Panc1 (cell line): ENCODE measurements around the gene PDGFD. TPM values are rescaled to one million over a fixed set of nuclear protein-coding genes. Genes with fewer than 3 reads are reported as not detected.

Experiments
- ATAC-seq: fragments of 200-7000 bp; cut with Tn5 transposase; 2 replicates; pipeline ENCODE4 v1.9.1; 2020; ENCODE audit warnings: mild to moderate bottlenecking, moderate library complexity
- BruUV-seq: library from RNA; stranded (reverse); fragments of 400-500 nt; replicated peaks from 2 replicates; lab custom pipeline; 2021; lab: Mats Ljungman, UMichigan
- CTCF ChIA-PET: fragments of 300-600 bp; sonication (Branson Sonifier 250); formaldehyde crosslinking; loops from one replicate; lab custom pipeline; 2022; ENCODE audit warnings: antibody characterized with exemption; lab: Charles Lee
- POLR2A ChIA-PET: fragments of 300-600 bp; sonication (Branson Sonifier 250); formaldehyde crosslinking; loops from one replicate; lab custom pipeline; 2022; ENCODE audit warnings: antibody characterized with exemption; lab: Charles Lee
- DNase-seq: peaks from one replicate; pipeline ENCODE4 v3.0.0-alpha.2; 2010; ENCODE audit warnings: low read depth, low spot score
- H3K27ac ChIP-seq: 2 replicates; pipeline ENCODE4 v1.5.1; 2011; ENCODE audit warnings: mild to moderate bottlenecking, low read length, inconsistent platforms
- H3K27me3 ChIP-seq: fragments of 200-500 bp; sonication (Bioruptor generic); 2 replicates; pipeline ENCODE4 v1.6.0; 2014; ENCODE audit warnings: low read length, inconsistent platforms; ENCODE audit not compliant: control insufficient read depth, insufficient read depth
- H3K36me3 ChIP-seq: fragments of 200-500 bp; sonication (Bioruptor generic); 2 replicates; pipeline ENCODE4 v1.5.1; 2014; ENCODE audit warnings: inconsistent platforms, mild to moderate bottlenecking, low read length, moderate library complexity; ENCODE audit not compliant: control insufficient read depth, insufficient read depth
- H3K4me1 ChIP-seq: 2 replicates; pipeline ENCODE4 v1.5.1; 2011; ENCODE audit warnings: inconsistent platforms, mild to moderate bottlenecking, low read length, moderate library complexity; ENCODE audit not compliant: control insufficient read depth, insufficient read depth
- H3K4me3 ChIP-seq, 2 experiments: 2 replicates each; pipeline ENCODE4 v1.5.1; 2011 to 2012; ENCODE audit warnings: low read depth in 2 of 2, low read length in 2 of 2, mild to moderate bottlenecking in 2 of 2, inconsistent platforms in 1 of 2, moderate library complexity in 1 of 2
- H3K9me3 ChIP-seq: fragments of 200-500 bp; sonication (Bioruptor generic); 2 replicates; pipeline ENCODE4 v1.5.1; 2014; ENCODE audit warnings: low read depth, mild to moderate bottlenecking, inconsistent platforms, low read length, moderate library complexity; ENCODE audit not compliant: control insufficient read depth, insufficient read depth
- POLR2AphosphoS5 ChIP-seq: IDR thresholded peaks from 2 replicates; pipeline ENCODE4 v1.6.1; 2012; ENCODE audit warnings: mild to moderate bottlenecking, low read depth, low read length, moderate library complexity
- SIN3A ChIP-seq: IDR thresholded peaks from 2 replicates; pipeline ENCODE4 v1.6.1; 2012; ENCODE audit warnings: low read depth, mild to moderate bottlenecking, low read length, moderate library complexity, borderline replicate concordance; ENCODE audit not compliant: insufficient read depth
- TCF7L2 ChIP-seq: IDR thresholded peaks from 2 replicates; pipeline ENCODE4 v1.6.1; 2011; ENCODE audit warnings: mild to moderate bottlenecking, low read depth, low read length, inconsistent platforms
- in situ Hi-C: cut with HindIII; loops from 2 replicates; pipeline ENCODE4 v1.10.0; 2016; ENCODE audit warnings: low sequenced_read_pairs, low pct_unique_long_range_greater_than_20kb
- intact Hi-C: fragments of 100-400 bp; cut with micrococcal nuclease; formaldehyde crosslinking; loops from one replicate; pipeline ENCODE4 v1.10.0; 2022; ENCODE audit not compliant: unreplicated experiment
- total RNA-seq: library from RNA; stranded (reverse); gene quantifications from one replicate; pipeline ENCODE4 v1.2.1, GENCODE V29; 2021; ENCODE audit not compliant: unreplicated experiment
- TF ChIP-seq, protein P1 (sequence below), 2 experiments: IDR thresholded peaks; 2 replicates each; pipeline ENCODE4 v1.6.1; 2011 to 2012; ENCODE audit warnings: low read depth in 2 of 2, control low read depth in 1 of 2, low read length in 1 of 2, mild to moderate bottlenecking in 1 of 2, moderate library complexity in 1 of 2; ENCODE audit not compliant: insufficient read depth in 1 of 2
- TF ChIP-seq, protein P2 (sequence below): fragments of 450-650 bp; IDR thresholded peaks from 2 replicates; pipeline ENCODE4 v1.5.1; 2017; ENCODE audit warnings: mild to moderate bottlenecking

The PDGFD gene
- total RNA-seq, 1 experiment from 2014 or later = 1.3 TPM

DNA sequence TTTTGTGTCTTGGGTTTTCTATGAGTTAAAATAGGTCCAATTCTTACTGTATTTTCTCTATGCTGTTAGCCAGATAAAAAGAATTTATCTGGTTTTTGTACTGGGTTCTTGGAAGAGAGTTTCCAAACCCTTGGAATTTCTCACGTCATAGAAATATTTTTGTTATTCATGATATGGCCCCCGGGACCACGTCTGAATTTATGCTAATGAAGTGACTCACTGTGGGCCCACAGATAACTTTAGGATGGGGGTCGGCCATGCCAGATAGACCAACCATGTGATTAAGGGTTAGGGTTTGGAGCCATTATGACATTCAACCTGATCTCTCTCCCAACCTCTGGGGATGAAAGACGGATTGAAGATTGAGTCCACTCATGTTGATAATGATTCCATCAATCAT, 163.1 kb downstream of the PDGFD start:
- H3K4me1 ChIP-seq = no peaks in the 10 kb centered on the region
- CTCF ChIA-PET = no interaction called here
- intact Hi-C loops = no loop called here

DNA sequence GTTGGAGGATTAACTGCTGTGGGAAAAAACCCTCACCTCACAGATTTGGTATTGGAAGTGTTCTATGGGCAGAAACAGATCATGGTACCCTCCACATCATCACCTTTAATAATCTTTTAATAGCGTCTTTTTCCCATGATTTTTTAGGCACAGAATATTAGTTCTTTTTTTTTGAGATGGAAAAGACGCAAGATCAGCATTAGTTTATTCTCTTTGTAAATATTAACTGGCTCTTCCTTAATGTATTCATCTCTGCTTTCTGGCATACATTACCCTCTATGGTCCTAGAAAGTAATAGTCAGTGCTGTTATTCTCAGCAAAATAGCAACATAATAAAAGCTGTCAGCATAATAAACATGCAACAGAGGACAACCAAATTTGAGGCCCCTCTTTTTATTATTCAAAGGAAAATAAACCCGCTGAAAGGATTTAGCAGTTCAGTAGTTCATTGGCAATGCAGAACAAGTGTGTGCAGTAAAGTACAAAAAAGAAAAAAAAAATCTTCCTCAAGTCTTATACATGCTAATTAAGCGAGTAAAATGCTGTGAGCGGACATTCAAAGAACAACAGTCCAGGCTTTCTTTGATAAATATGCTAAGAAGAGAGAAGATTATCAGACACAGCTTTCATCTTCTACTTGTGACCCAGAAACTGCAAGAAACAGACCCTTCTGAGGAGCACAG, 165.0 kb downstream of the PDGFD start:
- H3K36me3 ChIP-seq = no peaks in the 10 kb centered on the region
- BruUV-seq = no TSS peak

More for the DNA sequence above, 163.1 kb downstream of the PDGFD start:
- no peaks in the 10 kb centered on the region for H3K9me3 ChIP-seq
- BruUV-seq = no TSS peak
- POLR2A ChIA-PET = no interaction called here
- H3K27ac ChIP-seq = no peak overlapping the region
- no peak for TF ChIP-seq POLR2AphosphoS5
- no peak for TF ChIP-seq TCF7L2
- TF ChIP-seq, protein P1, sequence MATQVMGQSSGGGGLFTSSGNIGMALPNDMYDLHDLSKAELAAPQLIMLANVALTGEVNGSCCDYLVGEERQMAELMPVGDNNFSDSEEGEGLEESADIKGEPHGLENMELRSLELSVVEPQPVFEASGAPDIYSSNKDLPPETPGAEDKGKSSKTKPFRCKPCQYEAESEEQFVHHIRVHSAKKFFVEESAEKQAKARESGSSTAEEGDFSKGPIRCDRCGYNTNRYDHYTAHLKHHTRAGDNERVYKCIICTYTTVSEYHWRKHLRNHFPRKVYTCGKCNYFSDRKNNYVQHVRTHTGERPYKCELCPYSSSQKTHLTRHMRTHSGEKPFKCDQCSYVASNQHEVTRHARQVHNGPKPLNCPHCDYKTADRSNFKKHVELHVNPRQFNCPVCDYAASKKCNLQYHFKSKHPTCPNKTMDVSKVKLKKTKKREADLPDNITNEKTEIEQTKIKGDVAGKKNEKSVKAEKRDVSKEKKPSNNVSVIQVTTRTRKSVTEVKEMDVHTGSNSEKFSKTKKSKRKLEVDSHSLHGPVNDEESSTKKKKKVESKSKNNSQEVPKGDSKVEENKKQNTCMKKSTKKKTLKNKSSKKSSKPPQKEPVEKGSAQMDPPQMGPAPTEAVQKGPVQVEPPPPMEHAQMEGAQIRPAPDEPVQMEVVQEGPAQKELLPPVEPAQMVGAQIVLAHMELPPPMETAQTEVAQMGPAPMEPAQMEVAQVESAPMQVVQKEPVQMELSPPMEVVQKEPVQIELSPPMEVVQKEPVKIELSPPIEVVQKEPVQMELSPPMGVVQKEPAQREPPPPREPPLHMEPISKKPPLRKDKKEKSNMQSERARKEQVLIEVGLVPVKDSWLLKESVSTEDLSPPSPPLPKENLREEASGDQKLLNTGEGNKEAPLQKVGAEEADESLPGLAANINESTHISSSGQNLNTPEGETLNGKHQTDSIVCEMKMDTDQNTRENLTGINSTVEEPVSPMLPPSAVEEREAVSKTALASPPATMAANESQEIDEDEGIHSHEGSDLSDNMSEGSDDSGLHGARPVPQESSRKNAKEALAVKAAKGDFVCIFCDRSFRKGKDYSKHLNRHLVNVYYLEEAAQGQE (IDR thresholded peaks at IDR 0.05; ENCODE audit: insufficient read depth in 1 of 2, low read depth in 2 of 2, low read length in 1 of 2) = no peak
- TF ChIP-seq, protein P2, sequence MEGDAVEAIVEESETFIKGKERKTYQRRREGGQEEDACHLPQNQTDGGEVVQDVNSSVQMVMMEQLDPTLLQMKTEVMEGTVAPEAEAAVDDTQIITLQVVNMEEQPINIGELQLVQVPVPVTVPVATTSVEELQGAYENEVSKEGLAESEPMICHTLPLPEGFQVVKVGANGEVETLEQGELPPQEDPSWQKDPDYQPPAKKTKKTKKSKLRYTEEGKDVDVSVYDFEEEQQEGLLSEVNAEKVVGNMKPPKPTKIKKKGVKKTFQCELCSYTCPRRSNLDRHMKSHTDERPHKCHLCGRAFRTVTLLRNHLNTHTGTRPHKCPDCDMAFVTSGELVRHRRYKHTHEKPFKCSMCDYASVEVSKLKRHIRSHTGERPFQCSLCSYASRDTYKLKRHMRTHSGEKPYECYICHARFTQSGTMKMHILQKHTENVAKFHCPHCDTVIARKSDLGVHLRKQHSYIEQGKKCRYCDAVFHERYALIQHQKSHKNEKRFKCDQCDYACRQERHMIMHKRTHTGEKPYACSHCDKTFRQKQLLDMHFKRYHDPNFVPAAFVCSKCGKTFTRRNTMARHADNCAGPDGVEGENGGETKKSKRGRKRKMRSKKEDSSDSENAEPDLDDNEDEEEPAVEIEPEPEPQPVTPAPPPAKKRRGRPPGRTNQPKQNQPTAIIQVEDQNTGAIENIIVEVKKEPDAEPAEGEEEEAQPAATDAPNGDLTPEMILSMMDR = no peak
- no peak for TF ChIP-seq SIN3A
- no peak for DNase-seq
- ATAC-seq = no peak
- H3K27me3 ChIP-seq = no peaks in the 10 kb centered on the region
- no peak overlapping the region for H3K4me3 ChIP-seq
- in situ Hi-C loops = no loop called here
- H3K36me3 ChIP-seq = no peaks in the 10 kb centered on the region

More for the DNA sequence above, 165.0 kb downstream of the PDGFD start:
- ChIA-PET POLR2A (no interaction called here), CTCF (no interaction called here)
- Histone ChIP-seq H3K4me3 (no peak overlapping the region), H3K9me3 (no peaks in the 10 kb centered on the region), H3K27ac (no peak overlapping the region), H3K27me3 (no peaks in the 10 kb centered on the region), H3K4me1 (no peaks in the 10 kb centered on the region)
- DNase-seq = no peak
- no peak for ATAC-seq
- intact Hi-C loops = no loop called here
- TF ChIP-seq POLR2AphosphoS5 (no peak), TCF7L2 (no peak), SIN3A (no peak)
- TF ChIP-seq, protein P2 = no peak
- TF ChIP-seq, protein P1 (IDR thresholded peaks at IDR 0.05; ENCODE audit: insufficient read depth in 1 of 2, low read depth in 2 of 2, low read length in 1 of 2) = no peak
- in situ Hi-C loops = no loop called here
